Measurements from ENCODE around the gene LYRM4. TPM values are rescaled to one million over a fixed set of nuclear protein-coding genes. Genes with fewer than 3 reads are reported as not detected.
"Not testable (repeated sequence)": the region's sequence is repeated elsewhere in the genome, so short reads cannot be mapped to it uniquely, and the experiment has no call there.

Gene LYRM4
- total RNA-seq, 2 experiments from 2014 or later, result 55.8 to 57.1 TPM

DNA sequence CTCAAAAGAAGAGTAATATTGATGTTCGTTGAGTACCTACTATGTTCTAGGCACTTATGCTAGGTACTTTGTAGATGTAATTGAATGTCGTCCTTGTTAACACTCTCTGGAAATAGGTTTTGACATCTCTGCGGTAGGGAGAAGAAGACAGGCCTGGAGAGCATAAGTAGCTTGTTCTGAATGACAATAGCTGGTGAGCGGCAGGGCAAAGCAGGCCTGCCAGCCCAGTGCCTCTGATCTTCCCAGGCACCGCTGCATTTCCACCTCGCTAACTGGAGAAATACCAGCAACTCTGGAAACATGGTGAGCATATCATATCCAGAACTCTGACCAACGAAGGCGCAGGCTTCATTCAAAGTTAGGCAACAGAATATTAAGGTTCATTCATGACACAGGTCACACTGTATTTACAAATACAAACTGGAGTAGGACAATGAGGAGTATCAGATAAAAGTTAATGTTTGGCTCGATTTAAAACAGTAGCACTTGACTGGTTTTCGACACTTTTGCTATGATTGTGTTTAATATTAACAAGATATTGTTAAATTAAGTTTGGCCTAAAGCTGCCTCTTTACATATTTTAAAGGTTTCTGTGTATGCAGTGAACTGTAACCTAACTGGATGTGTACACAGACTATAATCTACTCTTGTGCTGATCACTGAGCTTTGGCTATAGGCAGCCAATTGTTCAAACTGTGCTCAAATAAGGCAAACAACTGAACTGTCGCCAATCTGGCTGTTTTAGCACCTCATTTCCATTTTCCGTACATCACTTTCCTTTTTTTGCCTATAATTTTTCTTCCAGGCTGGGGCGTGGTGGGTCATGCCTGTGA is 121.5 kb downstream of the LYRM4 start:
- CTCF ChIA-PET, result interaction anchor here (0.8 kb wide), 1 partner anchor 163 kb away, joined by 3 read pairs; no protein-coding TSS in a partner anchor
- POLR2A ChIA-PET, result interaction anchor here (0.7 kb wide), 1 partner anchor 457 kb away, joined by 5 read pairs; no protein-coding TSS in a partner anchor

DNA sequence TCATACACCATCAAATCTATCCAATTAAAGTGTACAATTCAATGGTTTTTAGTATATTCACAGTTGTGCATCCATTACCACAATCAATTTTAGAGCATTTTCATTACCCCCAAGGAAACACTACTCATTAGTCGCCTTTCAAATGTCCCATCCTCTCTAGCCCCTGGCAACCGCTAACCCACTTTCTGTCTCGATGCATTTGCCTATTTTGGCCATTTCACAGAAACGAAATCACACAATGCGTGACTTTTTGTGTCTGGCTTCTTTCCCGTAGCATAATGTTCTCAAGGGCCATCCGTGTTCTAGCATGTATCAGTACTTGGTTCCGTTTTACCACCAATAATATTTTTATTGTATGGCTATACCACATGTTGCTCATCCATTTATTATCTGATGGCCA is 123.9 kb downstream of the LYRM4 start:
- ChIA-PET CTCF (no interaction called here), POLR2A (no interaction called here)

DNA sequence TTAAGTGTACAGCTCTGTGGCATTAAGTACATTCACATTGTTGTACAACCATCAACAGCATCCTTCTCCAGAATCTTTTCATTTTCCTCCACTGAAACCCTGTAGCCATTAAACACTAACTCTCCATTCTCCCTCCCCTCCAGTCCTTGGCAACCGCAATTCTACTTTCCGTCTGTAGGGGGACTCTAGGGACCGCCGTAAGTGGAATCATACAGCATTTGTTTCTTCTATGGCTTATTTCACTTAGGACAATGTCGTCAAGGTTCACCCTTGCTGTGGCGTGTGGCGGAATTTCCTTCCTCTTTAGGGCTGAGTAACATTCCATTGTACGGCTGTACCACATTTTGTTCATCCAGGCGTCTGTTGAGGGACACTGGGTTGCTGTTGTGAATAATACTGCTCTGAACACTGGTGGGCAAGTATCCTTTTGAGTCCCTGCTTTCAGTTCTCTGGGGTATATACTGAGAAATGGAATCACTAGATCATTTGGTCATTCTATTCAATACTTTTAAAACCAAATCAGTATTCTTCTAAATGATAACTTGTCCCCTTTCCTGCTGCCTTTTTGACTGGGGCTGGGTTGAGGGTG is 124.9 kb downstream of the LYRM4 start:
- ChIA-PET POLR2A (no interaction called here), CTCF (no interaction called here)

DNA sequence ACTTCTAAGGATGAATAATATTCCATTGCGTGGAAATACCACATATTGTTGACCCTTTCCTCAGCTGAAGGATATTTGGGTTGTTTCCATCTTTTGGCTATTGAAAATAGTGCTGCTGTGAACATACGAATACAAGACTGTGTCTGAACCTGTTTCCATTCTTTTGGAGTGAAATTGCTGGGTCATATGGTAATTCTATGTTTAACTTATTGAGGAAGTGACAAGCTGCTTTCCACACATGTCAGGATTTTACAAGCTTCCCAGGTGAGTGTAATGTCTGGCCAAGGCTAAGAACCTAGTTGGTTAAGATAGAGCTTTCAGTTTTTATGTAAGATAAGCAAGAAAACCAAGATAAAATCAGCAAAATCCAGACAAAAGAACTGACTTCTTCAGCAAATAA is 126.8 kb downstream of the LYRM4 start:
- ChIA-PET POLR2A (no interaction called here), CTCF (interaction anchor here (0.9 to 1.2 kb wide), 2 partner anchors 10 to 131 kb away, joined by 3 read pairs; partner anchors contain the start of gene RPP40)

DNA sequence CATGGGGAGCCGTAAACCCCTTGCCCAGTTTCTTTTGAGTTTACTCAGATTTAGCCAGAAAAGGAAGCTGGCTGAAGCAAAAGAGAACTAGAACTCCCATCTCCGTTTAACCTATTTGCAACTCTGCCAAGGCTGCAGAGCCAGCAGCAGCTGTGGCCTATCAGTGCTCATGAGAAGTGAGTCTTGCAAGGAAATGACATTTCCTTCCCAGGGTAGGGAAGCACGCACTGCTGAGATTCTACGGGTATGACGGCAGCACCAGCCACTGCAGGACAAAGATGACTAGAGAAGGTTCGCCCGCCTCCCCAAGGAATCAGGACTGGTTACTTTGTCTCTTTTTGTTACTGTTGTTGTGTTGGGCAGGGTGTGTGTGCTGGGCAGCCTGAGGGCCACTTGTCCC is 128.0 kb downstream of the LYRM4 start:
- ChIA-PET POLR2A (no interaction called here), CTCF (no interaction called here)

DNA sequence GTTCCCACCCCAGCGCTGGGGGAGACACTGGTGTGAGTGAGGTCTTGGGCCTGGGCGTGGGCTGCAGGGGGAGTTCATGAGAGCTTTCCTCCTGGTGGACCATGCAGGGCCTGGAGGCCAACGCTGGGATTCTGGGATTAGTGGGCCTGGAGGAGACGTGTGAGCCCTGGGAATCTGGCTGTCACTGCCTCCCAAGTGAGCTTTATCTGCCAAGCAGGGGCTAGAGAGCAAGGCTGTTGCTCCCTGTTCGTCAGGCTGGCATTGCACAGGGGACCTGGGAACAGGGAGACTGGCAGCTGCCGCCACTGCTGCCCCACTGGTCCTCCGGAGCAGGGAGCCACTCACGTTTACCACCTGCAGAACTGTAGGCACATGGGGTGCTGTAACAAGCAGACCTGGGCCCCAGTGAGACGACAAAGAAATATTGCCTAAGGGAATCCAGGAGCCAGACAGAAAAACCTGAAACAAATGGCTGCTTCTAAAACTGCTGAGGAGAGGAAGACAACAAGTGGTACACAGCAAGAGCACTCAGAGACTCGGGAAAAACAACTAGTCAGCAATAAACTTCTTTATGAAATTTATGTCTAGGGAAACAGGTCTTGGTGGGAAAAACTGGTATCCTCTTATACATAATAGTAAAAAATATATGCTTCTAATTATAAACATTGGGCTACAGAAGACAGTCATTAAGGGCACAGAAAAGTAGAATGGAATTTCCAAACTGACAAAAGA is 130.4 kb downstream of the LYRM4 start:
- POLR2A ChIA-PET, result no interaction called here
- CTCF ChIA-PET, result no interaction called here

DNA sequence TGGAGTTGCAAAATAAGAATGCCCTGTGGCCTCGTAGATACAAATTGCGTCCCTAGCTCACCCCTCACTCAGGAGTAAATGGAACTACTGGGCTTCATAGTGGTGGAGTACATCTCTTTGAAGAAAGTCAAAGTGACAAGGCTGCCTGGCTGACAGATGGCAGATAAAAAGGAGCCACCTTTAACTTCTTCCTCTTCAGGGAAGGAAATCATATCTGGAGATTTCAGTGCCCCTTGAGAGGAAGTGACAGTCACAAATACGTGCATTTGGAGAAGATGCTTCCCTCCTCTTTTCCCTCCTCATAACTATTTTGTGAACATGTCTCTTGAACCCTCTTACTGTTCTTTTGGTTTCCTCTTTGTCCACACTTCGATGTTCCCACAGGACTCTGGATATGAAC is 132.4 kb downstream of the LYRM4 start:
- ChIA-PET CTCF (interaction anchor here (2.0 kb wide), 1 partner anchor 15 kb away, joined by 4 read pairs; no protein-coding TSS in a partner anchor), POLR2A (no interaction called here)

DNA sequence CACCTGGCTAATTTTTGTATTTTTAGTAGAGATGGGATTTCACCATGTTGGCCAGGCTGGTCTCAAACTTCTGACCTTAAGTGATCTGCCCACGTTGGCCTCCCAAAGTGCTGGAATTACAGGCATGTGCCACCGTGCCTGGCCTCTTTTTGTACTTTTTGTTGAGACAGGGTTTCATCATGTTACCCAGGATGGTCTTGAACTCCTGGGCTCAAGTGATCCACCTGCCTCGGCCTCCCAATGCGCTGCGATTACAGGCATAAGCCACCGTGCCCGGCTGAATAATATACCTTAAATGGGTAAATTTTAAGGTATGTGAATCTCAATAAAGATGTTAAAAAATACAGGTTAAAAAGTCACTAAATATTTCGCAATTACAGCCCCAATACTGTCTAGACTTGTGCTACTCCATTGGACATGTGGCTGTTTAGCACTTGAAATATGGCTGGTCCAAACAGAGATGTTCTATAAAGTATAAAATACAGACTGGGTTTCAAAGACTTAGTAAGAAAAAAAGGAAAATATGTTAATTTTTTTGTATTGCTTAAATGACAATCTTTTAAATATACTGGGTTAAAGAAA is 133.6 kb downstream of the LYRM4 start:
- ChIA-PET POLR2A (no interaction called here), CTCF (interaction anchor here (2.0 kb wide), 1 partner anchor 16 kb away, joined by 4 read pairs; no protein-coding TSS in a partner anchor)

DNA sequence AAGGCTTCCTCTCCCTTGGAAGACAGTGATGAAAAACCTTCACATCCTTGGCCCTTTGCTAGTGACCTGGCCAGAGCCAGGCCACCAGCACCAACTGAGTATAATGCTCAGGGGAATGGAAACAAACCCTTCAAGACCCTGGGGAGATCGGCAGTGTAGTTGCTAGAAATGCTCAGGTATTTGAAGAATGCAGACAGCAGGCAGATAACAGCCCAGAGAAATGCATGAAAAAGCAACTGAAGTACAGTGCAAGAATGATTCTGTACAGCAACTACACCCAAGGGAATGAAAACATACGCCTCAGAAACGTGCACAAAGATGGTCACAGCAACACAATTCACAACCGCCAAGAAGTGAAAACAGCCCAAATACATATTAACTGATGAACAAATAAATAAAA is 134.5 kb downstream of the LYRM4 start:
- POLR2A ChIA-PET, result no interaction called here
- CTCF ChIA-PET, result no interaction called here

DNA sequence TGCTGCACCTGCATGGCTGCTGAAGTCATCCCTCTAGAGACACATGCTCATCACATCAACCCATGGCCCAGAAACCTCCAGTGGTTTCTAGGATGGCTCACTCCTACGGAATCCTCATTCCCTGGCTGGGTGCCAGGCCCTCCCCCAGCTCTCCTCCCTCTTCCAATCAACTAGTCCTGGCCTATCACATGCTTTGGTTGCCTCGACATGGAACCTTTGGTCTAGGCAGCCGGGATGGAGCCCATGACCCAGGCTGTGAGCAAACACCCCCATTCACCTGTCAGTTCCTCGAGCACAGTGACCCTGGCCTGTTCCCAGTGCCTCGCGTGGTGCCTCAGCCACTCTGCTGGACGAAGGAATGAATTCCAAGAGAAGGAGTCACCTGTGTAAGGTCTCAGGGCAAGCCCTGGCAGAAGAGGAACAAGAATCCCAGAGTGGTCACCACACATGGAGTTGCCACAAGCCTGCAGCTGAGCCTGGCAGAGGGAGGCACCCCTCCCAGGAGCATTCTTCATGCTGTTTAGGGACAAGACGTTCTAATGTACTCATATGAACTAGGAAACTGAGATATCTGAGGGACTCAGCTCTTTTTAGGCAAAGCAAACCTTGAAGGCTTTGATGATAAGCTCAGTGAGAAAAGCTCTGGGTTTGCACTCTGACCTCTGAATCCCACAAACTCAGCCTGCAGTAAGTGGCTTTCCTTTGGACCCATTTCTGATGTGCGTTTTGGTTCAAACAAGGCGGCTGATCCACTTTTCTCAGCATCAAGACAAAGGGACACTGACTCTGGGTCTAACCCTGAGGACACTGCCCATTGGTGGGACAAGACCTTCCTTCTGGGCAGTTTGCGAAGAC is 135.4 kb downstream of the LYRM4 start:
- POLR2A ChIA-PET, result no interaction called here
- CTCF ChIA-PET, result no interaction called here

DNA sequence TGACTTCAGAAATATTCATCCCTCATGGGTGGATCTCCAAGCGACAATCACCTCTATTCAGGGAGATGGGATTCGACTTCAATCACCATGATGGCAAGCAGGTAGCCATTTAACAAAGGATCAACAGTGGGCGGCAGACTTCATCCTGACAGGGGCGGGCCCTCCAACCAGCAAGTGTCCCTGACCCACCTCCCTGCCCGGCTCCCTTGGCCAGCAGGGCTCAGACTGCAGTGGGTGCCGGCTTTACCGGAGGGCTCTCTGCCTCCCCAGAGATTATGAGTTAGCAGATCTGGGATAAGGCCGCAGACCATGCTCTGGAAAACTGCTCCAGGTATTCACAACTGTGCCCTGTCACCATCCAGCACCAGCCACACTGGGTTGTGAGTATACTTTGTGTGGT is 136.2 kb downstream of the LYRM4 start:
- POLR2A ChIA-PET, result no interaction called here
- CTCF ChIA-PET, result no interaction called here

DNA sequence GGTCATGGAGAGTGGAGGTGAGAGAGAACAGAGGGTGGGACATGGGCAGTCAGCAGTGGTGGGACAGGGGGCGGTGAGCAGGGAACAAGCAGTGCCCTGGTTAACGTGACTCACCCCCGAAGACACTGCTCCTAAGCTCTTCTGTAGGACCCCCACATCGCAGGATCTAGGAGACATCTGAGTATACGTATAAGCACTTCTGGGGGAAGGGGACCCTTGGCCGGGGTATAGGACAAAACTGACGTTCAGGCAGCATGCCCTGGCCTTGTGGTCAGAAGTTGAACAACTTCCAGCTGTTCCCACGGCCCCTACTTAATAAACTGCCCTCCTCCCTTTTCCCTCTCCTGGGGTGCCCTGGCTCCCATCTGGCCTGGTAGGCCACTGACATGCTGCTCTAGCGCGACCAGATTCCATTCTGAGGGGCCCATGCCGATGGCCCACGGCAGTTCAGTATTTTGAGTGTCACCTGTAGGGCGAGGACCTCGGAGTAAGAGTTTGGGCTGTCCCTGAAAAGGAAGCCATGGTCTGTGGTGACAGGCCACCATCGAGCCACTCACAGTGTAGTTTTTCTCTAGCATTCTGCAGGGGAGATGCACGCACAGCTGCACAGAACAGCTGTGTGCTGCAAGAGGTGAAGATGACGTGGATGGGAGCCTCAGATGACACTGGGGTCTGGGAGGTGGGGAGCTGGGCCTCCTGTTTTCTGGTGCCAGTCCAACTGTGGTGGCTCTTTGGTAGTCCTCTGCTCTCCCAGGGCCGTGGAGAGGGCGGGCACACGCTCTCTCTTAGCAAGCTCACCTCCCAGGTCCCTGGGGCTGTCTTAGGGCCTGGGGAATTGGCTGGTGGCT is 137.2 kb downstream of the LYRM4 start:
- POLR2A ChIA-PET, result no interaction called here
- CTCF ChIA-PET, result no interaction called here

DNA sequence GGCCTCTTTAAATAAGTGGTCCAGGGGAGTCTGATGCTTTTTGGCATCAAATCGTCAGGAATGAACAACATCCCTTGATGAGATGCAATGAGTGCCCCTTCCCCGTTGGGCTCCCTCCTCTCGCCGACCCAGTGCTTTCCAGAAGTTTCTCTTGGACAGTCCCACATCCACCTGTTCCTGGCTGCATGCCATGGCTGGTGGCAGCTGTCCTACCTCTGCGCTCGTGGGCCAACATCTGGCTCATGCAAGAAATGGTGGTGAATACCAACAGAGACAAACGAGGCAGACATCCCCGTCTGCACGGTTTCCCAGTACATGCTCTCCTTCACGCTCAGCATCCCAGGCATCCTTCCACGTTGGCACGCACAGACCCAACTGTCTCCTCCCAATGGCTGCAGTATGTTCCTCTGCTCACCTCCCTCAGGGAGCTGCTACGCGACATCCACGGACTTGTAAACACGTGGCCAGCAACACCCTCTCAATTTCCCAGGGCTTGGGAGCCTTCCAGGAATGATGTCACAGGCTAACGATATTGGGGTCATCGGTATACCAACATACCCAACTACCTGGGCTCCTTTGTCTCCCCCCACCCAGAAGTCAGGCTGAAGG is 138.1 kb downstream of the LYRM4 start:
- ChIA-PET POLR2A (no interaction called here), CTCF (no interaction called here)

DNA sequence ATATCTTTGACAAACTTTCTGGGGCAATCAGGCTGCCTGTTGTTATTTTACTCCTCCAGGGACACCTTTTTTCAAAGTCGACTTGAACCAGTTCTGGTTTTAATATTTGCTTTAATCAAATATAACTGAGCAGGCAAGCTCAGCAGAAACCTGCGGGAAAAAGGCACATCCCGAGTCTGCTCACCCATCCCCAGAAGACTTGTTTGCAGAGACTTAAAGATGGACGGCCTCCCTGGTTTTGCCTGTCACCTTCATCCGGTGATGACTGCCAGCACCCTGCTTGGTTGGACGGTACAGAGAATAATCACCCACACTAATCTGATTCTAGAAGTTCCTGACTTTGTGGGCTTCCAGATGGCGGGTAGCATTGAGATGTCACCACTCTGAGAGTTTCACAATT is 138.8 kb downstream of the LYRM4 start:
- ChIA-PET CTCF (no interaction called here), POLR2A (no interaction called here)

DNA sequence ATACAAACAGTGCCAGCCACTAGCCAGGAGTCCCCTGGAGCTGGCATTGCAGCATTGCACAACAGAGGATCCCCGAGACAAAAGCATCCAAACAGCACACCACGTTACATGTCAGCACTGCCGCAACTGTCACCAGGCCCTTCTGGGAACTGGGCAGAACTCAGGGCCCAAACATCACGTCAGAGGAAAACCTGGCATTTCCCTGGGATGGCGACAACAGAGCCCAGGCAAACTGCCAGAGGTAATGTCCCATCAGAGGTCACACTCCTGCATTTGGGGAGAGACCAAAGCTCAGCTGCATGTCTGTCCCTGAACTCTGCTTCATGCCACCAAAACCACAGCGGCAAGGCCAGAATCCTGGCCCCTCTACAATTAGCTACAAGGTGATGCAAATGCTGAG is 139.3 kb downstream of the LYRM4 start:
- CTCF ChIA-PET, result no interaction called here
- POLR2A ChIA-PET, result no interaction called here

DNA sequence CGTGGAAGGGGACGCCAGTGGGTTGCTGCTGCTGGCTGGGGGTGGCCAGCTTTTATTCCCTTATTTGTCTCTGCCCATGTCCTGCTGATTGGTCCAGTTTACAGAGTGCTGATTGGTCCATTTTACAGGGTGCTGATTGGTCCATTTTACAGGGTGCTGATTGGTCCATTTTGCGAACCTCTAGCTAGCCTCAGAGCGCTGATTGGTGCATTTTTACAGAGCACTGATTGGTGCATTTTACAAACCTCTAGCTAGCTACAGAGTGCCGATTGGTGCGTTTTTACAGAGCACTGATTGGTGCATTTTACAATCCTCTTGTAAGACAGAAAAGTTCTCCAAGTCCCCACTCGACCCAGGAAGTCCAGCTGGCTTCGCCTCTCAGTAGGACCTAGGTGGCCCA is 140.2 kb downstream of the LYRM4 start:
- CTCF ChIA-PET, POLR2A ChIA-PET: not testable (repeated sequence)

DNA sequence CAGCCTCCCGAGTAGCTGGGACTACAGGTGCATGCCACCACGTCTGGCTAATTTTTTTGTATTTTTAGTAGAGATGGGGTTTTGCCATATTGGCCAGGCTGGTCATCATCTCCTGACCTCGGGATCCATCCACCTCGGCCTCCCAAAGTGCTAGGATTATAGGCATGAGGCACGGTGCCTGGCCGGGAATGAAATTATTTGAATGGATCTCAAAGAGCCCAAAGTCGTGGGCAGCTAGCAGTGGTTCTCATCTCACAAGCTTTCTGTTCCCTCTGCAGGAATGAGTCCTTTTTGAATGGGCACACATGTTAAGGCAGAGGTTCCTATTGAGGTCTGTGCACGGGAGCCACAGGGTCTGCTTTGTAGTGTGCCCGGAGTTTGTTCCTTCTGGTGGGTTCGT is 140.7 kb downstream of the LYRM4 start:
- POLR2A ChIA-PET, result no interaction called here
- CTCF ChIA-PET, result interaction anchor here (0.7 kb wide), 1 partner anchor 9 kb away, joined by 3 read pairs; no protein-coding TSS in a partner anchor
